ENCODE measurements around the gene E2F2.

Gene E2F2

DNA sequence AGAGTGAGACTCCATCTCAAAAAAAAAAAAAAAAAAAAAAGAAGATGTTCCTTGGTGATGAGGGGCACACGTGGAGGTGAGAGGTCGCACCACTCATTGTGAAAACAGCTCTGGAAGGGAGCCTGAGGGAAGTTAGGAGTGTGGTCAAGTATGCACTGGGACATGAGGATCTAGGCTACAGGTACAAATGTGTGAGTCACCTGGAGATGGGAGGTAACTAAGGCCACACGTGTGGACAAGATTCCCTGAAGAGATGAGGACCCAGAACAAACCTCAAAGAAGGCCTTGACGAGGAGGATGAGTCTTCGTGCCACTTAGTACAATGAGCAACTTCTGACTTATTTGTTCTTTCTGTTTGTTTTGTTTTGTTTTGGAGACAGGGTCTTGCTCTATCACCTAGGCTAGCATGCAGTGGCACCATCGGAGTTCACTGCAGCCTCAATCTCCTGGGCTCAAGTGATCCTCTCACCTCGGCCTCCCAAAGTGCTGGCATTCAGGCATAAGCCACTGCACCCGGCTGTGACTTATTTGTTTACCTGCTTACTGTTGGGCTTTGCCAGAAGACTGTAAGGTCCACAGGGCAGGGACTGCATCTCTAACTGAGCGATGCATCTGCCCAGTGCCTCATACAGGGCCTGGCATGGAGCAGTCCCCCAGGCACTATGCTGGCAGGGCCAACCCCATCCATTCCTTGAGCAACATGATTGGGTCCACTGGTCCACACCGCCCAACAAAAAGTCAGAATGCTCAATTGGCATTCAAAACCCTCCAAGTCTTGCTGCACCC lies 53.5 kb downstream of the E2F2 start (continued):
- no peak for TF ChIP-seq ZNF571 (tag by site-specific recombination; IDR thresholded peaks at IDR 0.05)
- no peak for TF ChIP-seq SETDB1 (IDR thresholded peaks at IDR 0.05; ENCODE audit: insufficient read length, low read length)
- no peak for TF ChIP-seq ZNF529 (tag by site-specific recombination; IDR thresholded peaks at IDR 0.05; ENCODE audit: insufficient replicate concordance)
- no peak for TF ChIP-seq ZBTB17 (tag by site-specific recombination; IDR thresholded peaks at IDR 0.05)
- no peak for TF ChIP-seq ZNF747 (tag by site-specific recombination; IDR thresholded peaks at IDR 0.05)
- TF ChIP-seq ZNF785 (tag by site-specific recombination; IDR thresholded peaks at IDR 0.05): no peak

DNA sequence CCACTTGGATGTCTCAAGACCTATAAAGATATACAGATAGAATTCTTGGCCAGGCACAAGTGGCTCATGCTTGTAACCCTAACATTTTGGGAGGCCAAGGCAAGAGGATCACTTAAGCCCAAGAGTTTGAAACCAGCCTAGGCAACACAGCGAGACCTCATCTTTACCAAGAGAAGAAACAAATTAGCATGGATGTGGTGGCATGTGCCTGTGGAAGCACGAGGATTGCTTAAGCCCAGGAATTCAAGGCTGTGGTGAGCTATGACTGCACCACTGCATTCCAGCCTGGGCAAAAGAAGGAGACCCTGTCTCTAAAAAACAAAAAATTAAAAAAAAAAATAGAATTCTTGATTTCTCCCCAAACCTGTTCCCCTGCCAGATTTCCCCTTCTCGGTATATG lies 55.4 kb downstream of the E2F2 start:
- POLR2A ChIA-PET: no interaction called here
- CTCF ChIA-PET: no interaction called here
- no peak overlapping the region for H3K27ac ChIP-seq (ENCODE audit: extremely low read depth, low read depth, low read length)

DNA sequence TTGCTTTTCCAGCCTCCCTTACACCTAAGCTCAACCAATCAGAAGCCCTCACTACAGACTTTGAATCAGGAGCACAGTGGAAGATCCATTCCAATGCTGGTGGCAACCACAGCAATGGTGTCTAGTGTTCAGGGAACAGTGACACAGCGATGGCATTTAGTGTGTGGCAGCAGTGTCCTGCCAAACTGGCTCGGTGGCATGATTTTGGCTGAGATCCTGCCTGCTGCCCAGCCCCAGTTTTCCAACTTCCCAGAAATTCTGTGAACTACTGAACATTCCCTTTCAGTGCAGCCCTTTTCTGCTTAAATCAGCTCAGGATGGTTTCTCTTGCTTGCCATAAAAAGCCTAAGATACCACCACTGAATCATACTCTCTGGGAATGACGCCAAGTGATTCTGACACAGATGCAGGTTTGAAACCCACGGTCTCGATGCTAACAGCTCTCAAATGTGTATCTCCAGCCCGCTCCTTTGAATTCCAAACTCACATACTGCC lies 55.9 kb downstream of the E2F2 start:
- Histone ChIP-seq H3K27ac (ENCODE audit: extremely low read depth, low read depth, low read length) (no peak overlapping the region), H3K9me3 (ENCODE audit: control insufficient read depth, insufficient read depth, low read depth, low read length) (no peaks in the 10 kb centered on the region), H3K4me3 (ENCODE audit: low read depth, low read length) (no peak overlapping the region), H3K4me1 (ENCODE audit: control insufficient read depth, insufficient read depth, low read length) (0 out of 2 replicates have a peak, but pooled peaks cover 2% of the 10 kb centered on the region), H3K36me3 (ENCODE audit: control insufficient read depth in 2 of 2, insufficient read depth in 1 of 2, low read length in 2 of 2) (no peaks in the 10 kb centered on the region)
- ChIA-PET CTCF (no interaction called here), POLR2A (no interaction called here)
- TF ChIP-seq ZNF626 (tag by site-specific recombination; IDR thresholded peaks at IDR 0.05) (no peak), PRDM1 (tag by site-specific recombination; IDR thresholded peaks at IDR 0.05) (peak; percentile 46; the same call in 1 of the 2 replicates)

More for the DNA sequence above, 55.4 kb downstream of the E2F2 start:
- 0 out of 2 replicates have a peak, but pooled peaks cover 2% of the 10 kb centered on the region for H3K4me1 ChIP-seq (ENCODE audit: control insufficient read depth, insufficient read depth, low read length)
- no peak overlapping the region for H3K4me3 ChIP-seq (ENCODE audit: low read depth, low read length)
- H3K9me3 ChIP-seq (ENCODE audit: control insufficient read depth, insufficient read depth, low read depth, low read length): no peaks in the 10 kb centered on the region
- no peak for TF ChIP-seq ZFP37 (tag by site-specific recombination; IDR thresholded peaks at IDR 0.05)
- TF ChIP-seq, protein P1, sequence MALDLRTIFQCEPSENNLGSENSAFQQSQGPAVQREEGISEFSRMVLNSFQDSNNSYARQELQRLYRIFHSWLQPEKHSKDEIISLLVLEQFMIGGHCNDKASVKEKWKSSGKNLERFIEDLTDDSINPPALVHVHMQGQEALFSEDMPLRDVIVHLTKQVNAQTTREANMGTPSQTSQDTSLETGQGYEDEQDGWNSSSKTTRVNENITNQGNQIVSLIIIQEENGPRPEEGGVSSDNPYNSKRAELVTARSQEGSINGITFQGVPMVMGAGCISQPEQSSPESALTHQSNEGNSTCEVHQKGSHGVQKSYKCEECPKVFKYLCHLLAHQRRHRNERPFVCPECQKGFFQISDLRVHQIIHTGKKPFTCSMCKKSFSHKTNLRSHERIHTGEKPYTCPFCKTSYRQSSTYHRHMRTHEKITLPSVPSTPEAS (tag by site-specific recombination; IDR thresholded peaks at IDR 0.05): no peak
- no peak for TF ChIP-seq BCL11B (tag by site-specific recombination; IDR thresholded peaks at IDR 0.05; ENCODE audit: low read depth)
- no peak for TF ChIP-seq ZBTB8A (tag by site-specific recombination; IDR thresholded peaks at IDR 0.05)
- TF ChIP-seq HOXA7 (CRISPR knock-in tag; IDR thresholded peaks at IDR 0.05; ENCODE audit: borderline replicate concordance): no peak
- TF ChIP-seq, protein P2, sequence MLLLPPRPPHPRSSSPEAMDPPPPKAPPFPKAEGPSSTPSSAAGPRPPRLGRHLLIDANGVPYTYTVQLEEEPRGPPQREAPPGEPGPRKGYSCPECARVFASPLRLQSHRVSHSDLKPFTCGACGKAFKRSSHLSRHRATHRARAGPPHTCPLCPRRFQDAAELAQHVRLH (tag by site-specific recombination; IDR thresholded peaks at IDR 0.05): no peak
- no peak for TF ChIP-seq MEIS1 (CRISPR knock-in tag; IDR thresholded peaks at IDR 0.05; ENCODE audit: borderline replicate concordance)
- TF ChIP-seq ZNF140 (tag by site-specific recombination; IDR thresholded peaks at IDR 0.05): no peak
- TF ChIP-seq, protein P3, sequence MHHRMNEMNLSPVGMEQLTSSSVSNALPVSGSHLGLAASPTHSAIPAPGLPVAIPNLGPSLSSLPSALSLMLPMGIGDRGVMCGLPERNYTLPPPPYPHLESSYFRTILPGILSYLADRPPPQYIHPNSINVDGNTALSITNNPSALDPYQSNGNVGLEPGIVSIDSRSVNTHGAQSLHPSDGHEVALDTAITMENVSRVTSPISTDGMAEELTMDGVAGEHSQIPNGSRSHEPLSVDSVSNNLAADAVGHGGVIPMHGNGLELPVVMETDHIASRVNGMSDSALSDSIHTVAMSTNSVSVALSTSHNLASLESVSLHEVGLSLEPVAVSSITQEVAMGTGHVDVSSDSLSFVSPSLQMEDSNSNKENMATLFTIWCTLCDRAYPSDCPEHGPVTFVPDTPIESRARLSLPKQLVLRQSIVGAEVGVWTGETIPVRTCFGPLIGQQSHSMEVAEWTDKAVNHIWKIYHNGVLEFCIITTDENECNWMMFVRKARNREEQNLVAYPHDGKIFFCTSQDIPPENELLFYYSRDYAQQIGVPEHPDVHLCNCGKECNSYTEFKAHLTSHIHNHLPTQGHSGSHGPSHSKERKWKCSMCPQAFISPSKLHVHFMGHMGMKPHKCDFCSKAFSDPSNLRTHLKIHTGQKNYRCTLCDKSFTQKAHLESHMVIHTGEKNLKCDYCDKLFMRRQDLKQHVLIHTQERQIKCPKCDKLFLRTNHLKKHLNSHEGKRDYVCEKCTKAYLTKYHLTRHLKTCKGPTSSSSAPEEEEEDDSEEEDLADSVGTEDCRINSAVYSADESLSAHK (tag by site-specific recombination; IDR thresholded peaks at IDR 0.05): no peak
- TF ChIP-seq YY1 (tag by site-specific recombination; IDR thresholded peaks at IDR 0.05): no peak
- TF ChIP-seq ZNF146 (tag by site-specific recombination; IDR thresholded peaks at IDR 0.05): no peak
- H3K36me3 ChIP-seq (ENCODE audit: control insufficient read depth in 2 of 2, insufficient read depth in 1 of 2, low read length in 2 of 2): no peaks in the 10 kb centered on the region
